SU-DHL-6 (cell line): ENCODE data around the gene HDGFL2.

Source experiments
- CTCF ChIP-seq: fragments of 200-600 bp; sonication (generic); IDR thresholded peaks from one replicate; pipeline ENCODE4 v1.5.1; 2017; ENCODE audit warnings: antibody characterized with exemption, mild to moderate bottlenecking, low read length, moderate library complexity; ENCODE audit not compliant: insufficient read depth, poor library complexity, severe bottlenecking
- EZH2phosphoT487 ChIP-seq: fragments of 200-600 bp; sonication (generic), shearing (Covaris generic); conservative IDR thresholded peaks from 2 replicates; pipeline ENCODE4 v1.6.1; 2018; ENCODE audit warnings: mild to moderate bottlenecking, antibody characterized with exemption, low read length, moderate library complexity, mixed read lengths

DNA sequence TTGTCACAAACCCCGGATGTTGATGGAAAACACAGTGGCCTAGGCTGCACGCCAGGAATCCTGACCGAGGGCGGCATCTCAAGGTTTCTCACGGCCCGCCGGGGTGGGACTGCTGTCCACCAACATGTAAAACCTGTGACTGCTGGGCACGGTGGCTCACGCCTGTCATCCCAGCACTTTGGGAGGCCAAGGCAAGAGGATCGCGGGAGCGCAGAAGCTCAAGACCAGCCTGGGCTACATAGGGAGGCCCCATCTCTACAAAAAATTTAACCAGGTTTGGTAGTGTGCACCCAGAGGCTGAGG lies 35.0 kb downstream of the HDGFL2 start:
- TF ChIP-seq CTCF = no peak
- no peak for TF ChIP-seq EZH2phosphoT487
